ENCODE results near the gene CHML. TPM values are rescaled to one million over a fixed set of nuclear protein-coding genes. Genes with fewer than 3 reads are reported as not detected.

CHML gene
- total and polyA plus RNA-seq, 2 experiments from 2014 or later: 19.9 to 66.8 TPM

GRCh38 chr1:241640867-241641622, 876 bp upstream of the CHML start:
- Histone ChIP-seq H3K4me3 (peak overlapping the region; percentile 49), H3K27me3 (ENCODE audit: insufficient read depth) (no peaks in the 10 kb centered on the region), H4K20me1 (replicated peaks; ENCODE audit: insufficient read depth) (peaks cover 5% of the 10 kb centered on the region), H3K9me2 (ENCODE audit: insufficient read depth) (no peaks in the 10 kb centered on the region), H3K36me3 (ENCODE audit: insufficient read depth) (peaks cover 4% of the 10 kb centered on the region; the same call in 1 of the 2 replicates), H3K4me2 (peak overlapping the region; percentile 77), H3K4me1 (ENCODE audit: insufficient read depth) (peaks cover 9% of the 10 kb centered on the region), H3F3A (replicated peaks; ENCODE audit: low read depth) (no peaks in the 10 kb centered on the region), H3K79me2 (replicated peaks; ENCODE audit: insufficient read depth) (peaks cover 35% of the 10 kb centered on the region), H3K27ac (ENCODE audit: low read depth) (no peak overlapping the region), H2AFZ (peak overlapping the region; percentile 98)
- TF ChIP-seq POLR2AphosphoS5 (IDR thresholded peaks at IDR 0.05; ENCODE audit: low read depth) (no peak), ZNF331 (CRISPR knock-in tag; IDR thresholded peaks at IDR 0.05; ENCODE audit: low read depth) (no peak), NANOG (IDR thresholded peaks at IDR 0.05; ENCODE audit: borderline replicate concordance) (no peak), CTCF (conservative IDR thresholded peaks at IDR 0.05; ENCODE audit: low read depth in 2 of 2) (no peak), EZH2 (IDR thresholded peaks at IDR 0.05; ENCODE audit: low read depth, unreplicated experiment) (no peak), EZH2phosphoT487 (IDR thresholded peaks at IDR 0.05; ENCODE audit: unreplicated experiment) (no peak), ZNF114 (CRISPR knock-in tag; IDR thresholded peaks at IDR 0.05) (no peak), JUNB (IDR thresholded peaks at IDR 0.05; ENCODE audit: unreplicated experiment) (no peak), ZNF462 (CRISPR knock-in tag; IDR thresholded peaks at IDR 0.05) (no peak), REST (IDR thresholded peaks at IDR 0.05; ENCODE audit: unreplicated experiment) (no peak), STAT1 (IDR thresholded peaks at IDR 0.05; ENCODE audit: unreplicated experiment) (no peak), CREB1 (CRISPR knock-in tag; IDR thresholded peaks at IDR 0.05; ENCODE audit: low read depth) (no peak), ETS1 (IDR thresholded peaks at IDR 0.05) (no peak)
- Mint-ChIP-seq H3K27me3 (ENCODE audit: insufficient read depth, low read depth, poor library complexity) (peaks cover 8% of the 10 kb centered on the region), H3K9me3 (peaks cover 23% of the 10 kb centered on the region), H3K36me3 (ENCODE audit: low read depth) (peaks cover 20% of the 10 kb centered on the region), H3K4me1 (peaks cover 34% of the 10 kb centered on the region), H3K27ac (no peak overlapping the region), H3K4me3 (peak overlapping the region; percentile 65)
- no peak for DNase-seq (ENCODE audit: low spot score)
- ATAC-seq: no peak

All from GM23338 (cell line).